HepG2 (cell line): ENCODE results near the gene UTRN. TPM values are rescaled to one million over a fixed set of nuclear protein-coding genes. Genes with fewer than 3 reads are reported as not detected.

Source experiments
- ATF1 ChIP-seq: IDR thresholded peaks from 2 replicates; pipeline ENCODE4 v1.6.1; 2016; ENCODE audit warnings: mild to moderate bottlenecking, control low read depth
- CENPT ChIP-seq: sonication (generic); formaldehyde crosslinking; IDR thresholded peaks from 2 replicates; pipeline ENCODE4 v1.8.0; 2022; ENCODE audit warnings: low read depth, mild to moderate bottlenecking, moderate library complexity, missing genetic modification reagents
- GABPB1 ChIP-seq: IDR thresholded peaks from 2 replicates; pipeline ENCODE4 v1.6.1; 2016; ENCODE audit warnings: mild to moderate bottlenecking, missing genetic modification reagents, moderate library complexity, missing compliant biosample characterization
- MEF2D ChIP-seq: sonication (generic); formaldehyde crosslinking; IDR thresholded peaks from 2 replicates; pipeline ENCODE4 v1.5.1; 2020; ENCODE audit warnings: mild to moderate bottlenecking, missing genetic modification reagents
- SNAI1 ChIP-seq: sonication (generic); formaldehyde crosslinking; IDR thresholded peaks from 2 replicates; pipeline ENCODE4 v1.5.0; 2020; ENCODE audit warnings: mild to moderate bottlenecking, missing genetic modification reagents, borderline replicate concordance
- SNAPC4 ChIP-seq: sonication (generic); formaldehyde crosslinking; IDR thresholded peaks from 2 replicates; pipeline ENCODE4 v1.4.0; 2020; ENCODE audit warnings: mild to moderate bottlenecking, missing genetic modification reagents
- TBP ChIP-seq: sonication (generic); formaldehyde crosslinking; IDR thresholded peaks from 2 replicates; pipeline ENCODE4 v1.5.0; 2020; ENCODE audit warnings: missing genetic modification reagents
- TOPORS ChIP-seq: sonication (generic); formaldehyde crosslinking; IDR thresholded peaks from 2 replicates; pipeline ENCODE4 v1.8.0; 2023; ENCODE audit warnings: mild to moderate bottlenecking, missing genetic modification reagents
- YEATS2 ChIP-seq: sonication (generic); formaldehyde crosslinking; IDR thresholded peaks from 2 replicates; pipeline ENCODE4 v1.4.0; 2020; ENCODE audit warnings: missing genetic modification reagents, borderline replicate concordance
- ZNF749 ChIP-seq: sonication (generic); formaldehyde crosslinking; IDR thresholded peaks from 2 replicates; pipeline ENCODE4 v1.8.0; 2022; ENCODE audit warnings: mild to moderate bottlenecking, missing genetic modification reagents, moderate library complexity, borderline replicate concordance
- polyA plus RNA-seq, 8 experiments: library from polyadenylated mRNA; depleted of rRNA in 3 of 8; stranded (reverse) in 7 of 8; unstranded in 1 of 8; fragments of >200 nt; fragmentation: Illumina TruSeq in 4 of 8; extraction: Trizol in 4 of 8; gene quantifications; 2 replicates each; pipeline versions ENCODE4 v1.2.1 to v1.2.3, GENCODE V29; 2011 to 2016; ENCODE audit warnings: low read depth in 4 of 8, missing spikeins in 1 of 8, mixed read lengths in 1 of 8; ENCODE audit not compliant: insufficient read depth in 1 of 8
- total RNA-seq, 5 experiments: library from RNA; depleted of rRNA; stranded (reverse); fragments of >200 nt; fragmentation: Illumina TruSeq; extraction: Trizol; gene quantifications; 2 replicates each; pipeline ENCODE4 v1.2.3, GENCODE V29; 2016; ENCODE audit warnings: low read depth in 1 of 5
- TF ChIP-seq, protein P1 (sequence below): sonication (generic); formaldehyde crosslinking; IDR thresholded peaks from 2 replicates; pipeline ENCODE4 v1.4.0; 2020; ENCODE audit warnings: missing genetic modification reagents
- TF ChIP-seq, protein P2 (sequence below): sonication (generic); formaldehyde crosslinking; IDR thresholded peaks from 2 replicates; pipeline ENCODE4 v1.4.0; 2020; ENCODE audit warnings: missing genetic modification reagents, borderline replicate concordance
- TF ChIP-seq, protein P3 (sequence below): sonication (generic); formaldehyde crosslinking; IDR thresholded peaks from 2 replicates; pipeline ENCODE4; 2020; ENCODE audit warnings: missing genetic modification reagents, mild to moderate bottlenecking, borderline replicate concordance
- TF ChIP-seq, protein P4 (sequence below), 2 experiments: fragments of 450-650 bp in 1 of 2; sonication (generic) in 1 of 2; formaldehyde crosslinking; IDR thresholded peaks; 2 replicates each; pipeline versions ENCODE4 v1.5.0 to v1.8.0; 2020 to 2022; ENCODE audit warnings: mild to moderate bottlenecking in 1 of 2, missing genetic modification reagents in 1 of 2

UTRN gene
- total and polyA plus RNA-seq, 2 of the 13 experiments (the other 11 are each of a cell fraction or from before 2014, with no cell fraction given): 102 to 116 TPM

- TF ChIP-seq, protein P1, sequence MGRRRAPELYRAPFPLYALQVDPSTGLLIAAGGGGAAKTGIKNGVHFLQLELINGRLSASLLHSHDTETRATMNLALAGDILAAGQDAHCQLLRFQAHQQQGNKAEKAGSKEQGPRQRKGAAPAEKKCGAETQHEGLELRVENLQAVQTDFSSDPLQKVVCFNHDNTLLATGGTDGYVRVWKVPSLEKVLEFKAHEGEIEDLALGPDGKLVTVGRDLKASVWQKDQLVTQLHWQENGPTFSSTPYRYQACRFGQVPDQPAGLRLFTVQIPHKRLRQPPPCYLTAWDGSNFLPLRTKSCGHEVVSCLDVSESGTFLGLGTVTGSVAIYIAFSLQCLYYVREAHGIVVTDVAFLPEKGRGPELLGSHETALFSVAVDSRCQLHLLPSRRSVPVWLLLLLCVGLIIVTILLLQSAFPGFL (CRISPR knock-in tag): no peak
- TF ChIP-seq TOPORS: no peak
- TF ChIP-seq, protein P2, sequence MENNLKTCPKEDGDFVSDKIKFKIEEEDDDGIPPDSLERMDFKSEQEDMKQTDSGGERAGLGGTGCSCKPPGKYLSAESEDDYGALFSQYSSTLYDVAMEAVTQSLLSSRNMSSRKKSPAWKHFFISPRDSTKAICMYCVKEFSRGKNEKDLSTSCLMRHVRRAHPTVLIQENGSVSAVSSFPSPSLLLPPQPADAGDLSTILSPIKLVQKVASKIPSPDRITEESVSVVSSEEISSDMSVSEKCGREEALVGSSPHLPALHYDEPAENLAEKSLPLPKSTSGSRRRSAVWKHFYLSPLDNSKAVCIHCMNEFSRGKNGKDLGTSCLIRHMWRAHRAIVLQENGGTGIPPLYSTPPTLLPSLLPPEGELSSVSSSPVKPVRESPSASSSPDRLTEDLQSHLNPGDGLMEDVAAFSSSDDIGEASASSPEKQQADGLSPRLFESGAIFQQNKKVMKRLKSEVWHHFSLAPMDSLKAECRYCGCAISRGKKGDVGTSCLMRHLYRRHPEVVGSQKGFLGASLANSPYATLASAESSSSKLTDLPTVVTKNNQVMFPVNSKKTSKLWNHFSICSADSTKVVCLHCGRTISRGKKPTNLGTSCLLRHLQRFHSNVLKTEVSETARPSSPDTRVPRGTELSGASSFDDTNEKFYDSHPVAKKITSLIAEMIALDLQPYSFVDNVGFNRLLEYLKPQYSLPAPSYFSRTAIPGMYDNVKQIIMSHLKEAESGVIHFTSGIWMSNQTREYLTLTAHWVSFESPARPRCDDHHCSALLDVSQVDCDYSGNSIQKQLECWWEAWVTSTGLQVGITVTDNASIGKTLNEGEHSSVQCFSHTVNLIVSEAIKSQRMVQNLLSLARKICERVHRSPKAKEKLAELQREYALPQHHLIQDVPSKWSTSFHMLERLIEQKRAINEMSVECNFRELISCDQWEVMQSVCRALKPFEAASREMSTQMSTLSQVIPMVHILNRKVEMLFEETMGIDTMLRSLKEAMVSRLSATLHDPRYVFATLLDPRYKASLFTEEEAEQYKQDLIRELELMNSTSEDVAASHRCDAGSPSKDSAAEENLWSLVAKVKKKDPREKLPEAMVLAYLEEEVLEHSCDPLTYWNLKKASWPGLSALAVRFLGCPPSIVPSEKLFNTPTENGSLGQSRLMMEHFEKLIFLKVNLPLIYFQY (CRISPR knock-in tag): no peak
- no peak for TF ChIP-seq ATF1
- TF ChIP-seq GABPB1 (CRISPR knock-in tag): no peak
- no peak for TF ChIP-seq CENPT
- TF ChIP-seq, protein P3, sequence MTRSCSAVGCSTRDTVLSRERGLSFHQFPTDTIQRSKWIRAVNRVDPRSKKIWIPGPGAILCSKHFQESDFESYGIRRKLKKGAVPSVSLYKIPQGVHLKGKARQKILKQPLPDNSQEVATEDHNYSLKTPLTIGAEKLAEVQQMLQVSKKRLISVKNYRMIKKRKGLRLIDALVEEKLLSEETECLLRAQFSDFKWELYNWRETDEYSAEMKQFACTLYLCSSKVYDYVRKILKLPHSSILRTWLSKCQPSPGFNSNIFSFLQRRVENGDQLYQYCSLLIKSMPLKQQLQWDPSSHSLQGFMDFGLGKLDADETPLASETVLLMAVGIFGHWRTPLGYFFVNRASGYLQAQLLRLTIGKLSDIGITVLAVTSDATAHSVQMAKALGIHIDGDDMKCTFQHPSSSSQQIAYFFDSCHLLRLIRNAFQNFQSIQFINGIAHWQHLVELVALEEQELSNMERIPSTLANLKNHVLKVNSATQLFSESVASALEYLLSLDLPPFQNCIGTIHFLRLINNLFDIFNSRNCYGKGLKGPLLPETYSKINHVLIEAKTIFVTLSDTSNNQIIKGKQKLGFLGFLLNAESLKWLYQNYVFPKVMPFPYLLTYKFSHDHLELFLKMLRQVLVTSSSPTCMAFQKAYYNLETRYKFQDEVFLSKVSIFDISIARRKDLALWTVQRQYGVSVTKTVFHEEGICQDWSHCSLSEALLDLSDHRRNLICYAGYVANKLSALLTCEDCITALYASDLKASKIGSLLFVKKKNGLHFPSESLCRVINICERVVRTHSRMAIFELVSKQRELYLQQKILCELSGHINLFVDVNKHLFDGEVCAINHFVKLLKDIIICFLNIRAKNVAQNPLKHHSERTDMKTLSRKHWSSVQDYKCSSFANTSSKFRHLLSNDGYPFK (CRISPR knock-in tag): no peak
- TF ChIP-seq, protein P4, sequence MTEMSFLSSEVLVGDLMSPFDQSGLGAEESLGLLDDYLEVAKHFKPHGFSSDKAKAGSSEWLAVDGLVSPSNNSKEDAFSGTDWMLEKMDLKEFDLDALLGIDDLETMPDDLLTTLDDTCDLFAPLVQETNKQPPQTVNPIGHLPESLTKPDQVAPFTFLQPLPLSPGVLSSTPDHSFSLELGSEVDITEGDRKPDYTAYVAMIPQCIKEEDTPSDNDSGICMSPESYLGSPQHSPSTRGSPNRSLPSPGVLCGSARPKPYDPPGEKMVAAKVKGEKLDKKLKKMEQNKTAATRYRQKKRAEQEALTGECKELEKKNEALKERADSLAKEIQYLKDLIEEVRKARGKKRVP (CRISPR knock-in tag; IDR thresholded peaks at IDR 0.05): no peak
- no peak for TF ChIP-seq ZNF749 (CRISPR knock-in tag)
- 0 out of 2 replicates have a peak, but pooled peaks have one; percentile 24 for TF ChIP-seq SNAPC4 (CRISPR knock-in tag)
- TF ChIP-seq MEF2D (CRISPR knock-in tag): no peak
- TF ChIP-seq SNAI1: no peak
- TF ChIP-seq TBP: no peak
- TF ChIP-seq YEATS2 (CRISPR knock-in tag): no peak
Measured at GRCh38 chr6:144321839-144322591, 36.9 kb downstream of the UTRN start (continued).
